ENCODE measurements around the gene AVL9. TPM values are rescaled to one million over a fixed set of nuclear protein-coding genes. Genes with fewer than 3 reads are reported as not detected.

Gene AVL9
- total RNA-seq, 6 donors from 2014 or later = 26.9 to 68.1 (median 37.1) TPM

DNA sequence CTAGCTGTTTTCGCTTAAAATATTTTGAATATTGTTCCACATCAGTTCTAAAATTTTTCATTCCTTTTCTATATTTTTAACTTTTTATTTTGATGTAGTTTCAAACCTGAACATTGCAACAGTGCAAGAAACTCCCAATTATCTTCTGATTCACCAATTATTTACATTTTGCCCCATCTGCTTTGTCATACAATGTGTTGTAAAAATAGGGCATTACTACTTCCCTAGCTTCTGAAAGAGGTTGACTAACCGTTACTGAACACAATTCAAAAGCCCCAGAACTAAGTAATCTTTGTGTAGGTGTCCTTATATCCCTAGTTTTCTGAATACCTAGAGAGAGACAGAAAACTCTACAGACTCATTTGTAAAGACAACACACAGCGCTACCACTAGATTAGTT lies 86.7 kb downstream of the AVL9 start:
- no peak for TF ChIP-seq POLR2AphosphoS5 (IDR thresholded peaks at IDR 0.05)
- ATAC-seq (ENCODE audit: low FRiP score in 2 of 2) (no peak), DNase-seq (no peak)
- 92 to 93% methylated on average over 3 of the region's 3 CpGs for WGBS, 2 donors
- Histone ChIP-seq H3K9me3 (no peaks in the 10 kb centered on the region), H3K27ac (no peak overlapping the region), H3K4me1 (peaks cover 10 to 14% (median 12%) of the 10 kb centered on the region in 4 donors), H3K4me3 (no peak overlapping the region), H3K27me3 (no peaks in the 10 kb centered on the region), H3K36me3 (peaks cover 7 to 81% (median 43%) of the 10 kb centered on the region in 4 donors)

DNA sequence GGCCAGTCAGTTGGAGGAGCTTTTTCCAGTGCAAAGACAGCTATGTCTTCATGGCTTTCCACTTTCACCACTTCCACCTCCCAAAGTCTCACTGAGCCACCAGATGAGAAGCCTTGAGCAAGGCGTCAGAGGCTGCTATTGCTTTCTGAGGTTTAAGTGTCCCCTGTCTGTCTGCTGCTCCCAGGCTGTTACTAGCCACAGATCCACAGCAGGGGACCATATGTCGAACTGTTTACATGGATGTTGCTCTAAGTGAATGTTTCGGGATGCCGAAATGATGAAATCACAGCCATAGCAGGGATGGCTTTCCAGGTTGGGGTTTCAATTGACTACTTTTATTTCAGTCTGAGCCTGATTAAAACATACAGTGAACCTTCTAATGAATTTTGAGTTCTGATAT lies 88.5 kb downstream of the AVL9 start:
- no peak for TF ChIP-seq POLR2A (IDR thresholded peaks at IDR 0.05)
- no peak for TF ChIP-seq EP300 (IDR thresholded peaks at IDR 0.05)
- TF ChIP-seq, protein P1, sequence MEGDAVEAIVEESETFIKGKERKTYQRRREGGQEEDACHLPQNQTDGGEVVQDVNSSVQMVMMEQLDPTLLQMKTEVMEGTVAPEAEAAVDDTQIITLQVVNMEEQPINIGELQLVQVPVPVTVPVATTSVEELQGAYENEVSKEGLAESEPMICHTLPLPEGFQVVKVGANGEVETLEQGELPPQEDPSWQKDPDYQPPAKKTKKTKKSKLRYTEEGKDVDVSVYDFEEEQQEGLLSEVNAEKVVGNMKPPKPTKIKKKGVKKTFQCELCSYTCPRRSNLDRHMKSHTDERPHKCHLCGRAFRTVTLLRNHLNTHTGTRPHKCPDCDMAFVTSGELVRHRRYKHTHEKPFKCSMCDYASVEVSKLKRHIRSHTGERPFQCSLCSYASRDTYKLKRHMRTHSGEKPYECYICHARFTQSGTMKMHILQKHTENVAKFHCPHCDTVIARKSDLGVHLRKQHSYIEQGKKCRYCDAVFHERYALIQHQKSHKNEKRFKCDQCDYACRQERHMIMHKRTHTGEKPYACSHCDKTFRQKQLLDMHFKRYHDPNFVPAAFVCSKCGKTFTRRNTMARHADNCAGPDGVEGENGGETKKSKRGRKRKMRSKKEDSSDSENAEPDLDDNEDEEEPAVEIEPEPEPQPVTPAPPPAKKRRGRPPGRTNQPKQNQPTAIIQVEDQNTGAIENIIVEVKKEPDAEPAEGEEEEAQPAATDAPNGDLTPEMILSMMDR (IDR thresholded peaks at IDR 0.05) = no peak
- TF ChIP-seq POLR2AphosphoS5 (IDR thresholded peaks at IDR 0.05) = no peak
- Histone ChIP-seq H3K27me3 (no peaks in the 10 kb centered on the region), H3K9me3 (no peaks in the 10 kb centered on the region), H3K36me3 (peaks cover 7 to 66% (median 39%) of the 10 kb centered on the region in 4 donors), H3K4me3 (no peak overlapping the region), H3K4me1 (peaks cover 20 to 30% (median 25%) of the 10 kb centered on the region in 4 donors), H3K27ac (no peak overlapping the region)
- 92 to 94% methylated on average over 4 of the region's 4 CpGs for WGBS, 2 donors
- DNase-seq (no peak), ATAC-seq (ENCODE audit: low FRiP score in 2 of 2) (no peak)

DNA sequence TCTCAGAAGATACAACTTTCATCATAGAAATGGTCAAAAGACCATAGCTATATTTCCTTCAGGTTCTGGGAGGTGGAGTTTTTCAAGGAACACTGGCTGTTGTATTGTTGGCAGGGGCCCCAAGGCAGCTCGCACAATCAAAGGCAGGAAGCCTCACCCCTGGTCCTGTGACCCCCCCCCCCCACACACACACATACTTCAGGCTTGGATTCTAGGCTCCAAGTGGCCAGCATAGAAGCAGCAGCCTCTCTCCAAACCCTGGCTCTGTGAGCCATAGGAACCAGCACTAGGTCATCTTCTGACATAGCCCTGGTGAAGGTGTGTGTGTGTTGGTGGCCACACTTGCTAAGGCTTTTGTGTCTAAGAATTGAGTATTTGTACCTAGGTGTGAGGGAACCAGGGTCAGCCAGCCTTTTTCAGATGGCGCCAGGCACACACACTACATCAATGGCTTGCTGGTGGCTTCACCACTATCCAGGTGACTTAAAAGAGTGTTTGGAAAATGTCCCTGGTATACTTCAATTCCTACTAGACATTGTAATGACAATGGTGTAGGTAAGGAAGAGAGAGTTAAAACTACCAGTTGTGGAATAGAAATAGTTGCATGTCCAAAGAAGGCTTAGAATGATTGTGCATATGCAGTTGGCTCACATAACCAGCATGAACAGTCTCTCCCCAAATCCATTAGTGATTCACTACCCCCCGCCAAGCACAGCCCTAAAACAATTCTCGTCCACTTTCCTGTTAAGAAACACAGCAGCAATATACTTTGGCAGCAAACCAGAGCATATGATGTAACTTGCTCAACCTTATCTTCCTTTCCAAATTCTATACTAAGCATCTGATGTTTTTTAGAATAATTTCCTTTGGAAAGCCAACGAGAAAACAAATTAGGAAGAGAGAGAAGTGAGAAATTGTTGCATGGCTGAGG lies 91.3 kb downstream of the AVL9 start:
- H3K4me3 ChIP-seq = no peak overlapping the region
- H3K9me3 ChIP-seq = no peaks in the 10 kb centered on the region
- peak in 1 of 2 donors; percentile 31 for ATAC-seq (ENCODE audit: low FRiP score in 2 of 2)
- peaks cover 4 to 52% (median 23%) of the 10 kb centered on the region in 4 donors for H3K36me3 ChIP-seq
- DNase-seq = no peak
- H3K27ac ChIP-seq = peak overlapping the region; percentile 27 to 78 (median 62)
- H3K27me3 ChIP-seq = no peaks in the 10 kb centered on the region
- 39 to 51% methylated on average over 4 to 5 of the region's 5 CpGs for WGBS, 2 donors
- H3K4me1 ChIP-seq = peaks cover 20 to 34% (median 30%) of the 10 kb centered on the region in 4 donors
- TF ChIP-seq, protein P1 (IDR thresholded peaks at IDR 0.05) = no peak
- TF ChIP-seq EP300 (IDR thresholded peaks at IDR 0.05) (no peak), POLR2AphosphoS5 (IDR thresholded peaks at IDR 0.05) (no peak), POLR2A (IDR thresholded peaks at IDR 0.05) (no peak)

DNA sequence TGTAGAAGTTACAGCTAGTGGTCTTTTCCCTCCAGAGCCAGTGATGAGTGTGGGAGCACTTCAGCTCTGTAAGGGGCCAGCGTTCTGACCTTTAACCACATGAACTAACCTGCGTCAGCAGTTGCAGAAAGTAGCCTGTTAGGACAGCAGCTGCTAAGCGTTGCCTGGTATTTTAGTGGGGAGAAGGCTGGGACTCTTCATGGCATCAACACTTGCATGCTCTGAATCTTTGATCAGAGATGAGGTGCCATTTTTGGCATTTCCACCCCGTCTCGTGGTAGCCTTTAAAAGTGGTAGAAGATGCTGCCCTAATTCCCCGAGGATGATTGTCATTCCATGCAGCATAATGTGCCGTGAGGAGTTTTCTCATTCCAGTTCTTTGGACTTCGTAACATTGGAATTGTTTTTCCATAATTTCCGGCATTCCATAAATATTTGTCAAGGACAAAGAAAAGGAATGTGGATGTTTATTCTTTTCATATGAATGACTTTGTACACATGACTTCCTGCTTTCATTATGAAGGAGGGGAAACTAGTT lies 92.2 kb downstream of the AVL9 start:
- 43% methylated on average over 9 of the region's 9 CpGs for WGBS, 2 donors
- DNase-seq (no peak), ATAC-seq (ENCODE audit: low FRiP score in 2 of 2) (peak in 1 of 2 donors; percentile 25)
- Histone ChIP-seq H3K27ac (peak overlapping the region; percentile 27 to 78 (median 62)), H3K9me3 (no peaks in the 10 kb centered on the region), H3K36me3 (peaks cover 4 to 43% (median 15%) of the 10 kb centered on the region in 4 donors), H3K27me3 (no peaks in the 10 kb centered on the region), H3K4me1 (peaks cover 20 to 34% (median 30%) of the 10 kb centered on the region in 4 donors), H3K4me3 (no peak overlapping the region)
- TF ChIP-seq EP300 (IDR thresholded peaks at IDR 0.05) = no peak

DNA sequence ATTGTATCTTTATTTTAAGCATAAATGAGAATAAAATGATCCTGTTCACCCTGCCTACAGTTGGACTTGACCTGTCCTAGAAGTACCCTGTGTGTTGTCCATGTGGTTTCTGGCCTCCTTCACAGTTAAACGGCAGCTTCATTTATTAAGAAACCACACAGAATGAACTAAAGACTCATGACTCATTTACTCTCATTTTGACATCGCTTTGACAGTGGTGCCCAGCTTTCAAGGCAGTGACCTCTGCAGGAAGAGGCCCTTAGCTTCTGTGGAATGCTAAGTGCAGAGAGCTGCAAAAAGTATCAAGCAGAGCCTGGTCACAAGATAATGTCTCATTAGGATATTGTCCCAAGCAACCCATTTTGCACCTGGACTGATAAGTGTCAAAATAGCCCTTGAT lies 93.4 kb downstream of the AVL9 start:
- Histone ChIP-seq H3K27me3 (no peaks in the 10 kb centered on the region), H3K9me3 (no peaks in the 10 kb centered on the region), H3K27ac (peak overlapping the region in 2 of 4 donors; percentile 40 to 78), H3K4me1 (peaks cover 20 to 34% (median 30%) of the 10 kb centered on the region in 4 donors), H3K4me3 (no peak overlapping the region), H3K36me3 (peaks cover 3 to 31% (median 8%) of the 10 kb centered on the region in 4 donors)
- 29 to 50% methylated on average over 2 of the region's 2 CpGs for WGBS, 2 donors
- TF ChIP-seq EP300 (IDR thresholded peaks at IDR 0.05) (no peak), POLR2A (IDR thresholded peaks at IDR 0.05) (no peak), POLR2AphosphoS5 (IDR thresholded peaks at IDR 0.05) (no peak)
- TF ChIP-seq, protein P1 (IDR thresholded peaks at IDR 0.05) = no peak
- peak in 1 of 2 donors; percentile 47 for ATAC-seq (ENCODE audit: low FRiP score in 2 of 2)
- DNase-seq = peak in 1 of 2 donors; percentile 26
